Upper lobe of left lung (tissue), 4 donors: ENCODE measurements around the gene CDK5RAP2.

ENCODE experiments used
- EP300 ChIP-seq, 4 donors: sonication (generic); formaldehyde crosslinking; IDR thresholded peaks; one replicate each; pipeline ENCODE4 v1.5.1; 2017; ENCODE audit warnings: antibody characterized with exemption in 4 of 4, control low read depth in 2 of 4
- POLR2A ChIP-seq, 4 donors: fragments of 450-650 bp; IDR thresholded peaks; one replicate each; pipeline ENCODE4 v1.5.1; 2016 to 2017; ENCODE audit warnings: antibody characterized with exemption in 4 of 4, mild to moderate bottlenecking in 2 of 4
- POLR2AphosphoS5 ChIP-seq, 2 donors: sonication (generic); formaldehyde crosslinking; IDR thresholded peaks; one replicate each; pipeline ENCODE4 v1.5.1; 2017; ENCODE audit warnings: antibody characterized with exemption in 2 of 2
- TF ChIP-seq, protein P1 (sequence below), 6 experiments: fragments of 450-650 bp in 4 of 6; fragments of 200-600 bp in 2 of 6; sonication (generic) in 2 of 6; IDR thresholded peaks; one replicate each; pipeline ENCODE4 v1.5.1; 2016 to 2019; ENCODE audit warnings: antibody characterized with exemption in 6 of 6

DNA sequence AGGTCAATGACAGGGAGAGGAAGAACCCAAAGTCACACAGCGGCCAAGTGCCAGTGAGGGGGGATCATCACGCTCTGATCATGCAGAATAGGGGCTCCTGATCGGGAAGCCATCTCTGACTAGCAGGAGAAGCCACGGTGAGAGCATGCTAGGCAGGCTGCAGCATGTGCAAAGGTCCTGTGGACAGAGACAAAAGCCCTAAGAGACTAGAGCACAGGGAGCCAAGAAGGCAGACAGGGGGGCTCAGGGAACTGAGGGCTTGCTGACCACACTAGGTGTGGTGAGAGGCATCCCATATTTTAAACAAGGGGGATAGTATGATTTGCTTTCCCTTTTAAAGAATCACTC, 195.1 kb downstream of the CDK5RAP2 start:
- TF ChIP-seq, protein P1, sequence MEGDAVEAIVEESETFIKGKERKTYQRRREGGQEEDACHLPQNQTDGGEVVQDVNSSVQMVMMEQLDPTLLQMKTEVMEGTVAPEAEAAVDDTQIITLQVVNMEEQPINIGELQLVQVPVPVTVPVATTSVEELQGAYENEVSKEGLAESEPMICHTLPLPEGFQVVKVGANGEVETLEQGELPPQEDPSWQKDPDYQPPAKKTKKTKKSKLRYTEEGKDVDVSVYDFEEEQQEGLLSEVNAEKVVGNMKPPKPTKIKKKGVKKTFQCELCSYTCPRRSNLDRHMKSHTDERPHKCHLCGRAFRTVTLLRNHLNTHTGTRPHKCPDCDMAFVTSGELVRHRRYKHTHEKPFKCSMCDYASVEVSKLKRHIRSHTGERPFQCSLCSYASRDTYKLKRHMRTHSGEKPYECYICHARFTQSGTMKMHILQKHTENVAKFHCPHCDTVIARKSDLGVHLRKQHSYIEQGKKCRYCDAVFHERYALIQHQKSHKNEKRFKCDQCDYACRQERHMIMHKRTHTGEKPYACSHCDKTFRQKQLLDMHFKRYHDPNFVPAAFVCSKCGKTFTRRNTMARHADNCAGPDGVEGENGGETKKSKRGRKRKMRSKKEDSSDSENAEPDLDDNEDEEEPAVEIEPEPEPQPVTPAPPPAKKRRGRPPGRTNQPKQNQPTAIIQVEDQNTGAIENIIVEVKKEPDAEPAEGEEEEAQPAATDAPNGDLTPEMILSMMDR (IDR thresholded peaks at IDR 0.05) = no peak
- TF ChIP-seq POLR2AphosphoS5 (IDR thresholded peaks at IDR 0.05) = no peak
- TF ChIP-seq POLR2A (IDR thresholded peaks at IDR 0.05) = no peak
- TF ChIP-seq EP300 (IDR thresholded peaks at IDR 0.05) = no peak
